Epithelial cell of prostate (primary cell): ENCODE results near the gene PISD.

Source experiments
- DNase-seq: peaks from one replicate; pipeline ENCODE4 v3.0.0-alpha.2; 2011; ENCODE audit warnings: low read depth, low spot score
- H3K27ac ChIP-seq: fragments of 450-650 bp; 2 replicates; pipeline ENCODE4 v1.5.1; 2017; ENCODE audit warnings: mild to moderate bottlenecking

PISD gene

GRCh38 chr22:31579835-31580242, 82.2 kb downstream of the PISD start:
- H3K27ac ChIP-seq: no peak overlapping the region
- no peak for DNase-seq

DNA sequence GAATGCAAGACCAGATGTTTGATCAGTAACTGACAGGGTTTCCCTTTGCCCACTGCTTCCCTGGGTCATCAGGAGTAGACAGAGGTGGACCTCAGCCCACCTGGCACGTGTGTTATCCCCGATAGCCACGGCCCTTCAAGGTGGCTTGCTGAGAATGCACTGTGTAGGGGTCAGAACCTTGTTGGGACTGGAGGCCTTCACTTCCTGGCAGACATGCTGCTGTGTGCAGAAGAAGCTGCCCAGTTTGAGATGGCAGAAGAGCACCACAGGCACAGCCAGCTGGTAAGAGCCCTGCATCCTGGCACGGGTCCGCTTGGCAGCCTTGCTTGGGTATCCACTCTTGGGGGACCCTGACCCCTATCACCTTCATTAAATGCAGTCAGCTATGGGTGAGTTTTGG, 83.8 kb downstream of the PISD start:
- no peak overlapping the region for H3K27ac ChIP-seq
- no peak for DNase-seq

- H3K27ac ChIP-seq: no peak overlapping the region
- DNase-seq: no peak
Observed at GRCh38 chr22:31577711-31578110, 84.3 kb downstream of the PISD start.

DNA sequence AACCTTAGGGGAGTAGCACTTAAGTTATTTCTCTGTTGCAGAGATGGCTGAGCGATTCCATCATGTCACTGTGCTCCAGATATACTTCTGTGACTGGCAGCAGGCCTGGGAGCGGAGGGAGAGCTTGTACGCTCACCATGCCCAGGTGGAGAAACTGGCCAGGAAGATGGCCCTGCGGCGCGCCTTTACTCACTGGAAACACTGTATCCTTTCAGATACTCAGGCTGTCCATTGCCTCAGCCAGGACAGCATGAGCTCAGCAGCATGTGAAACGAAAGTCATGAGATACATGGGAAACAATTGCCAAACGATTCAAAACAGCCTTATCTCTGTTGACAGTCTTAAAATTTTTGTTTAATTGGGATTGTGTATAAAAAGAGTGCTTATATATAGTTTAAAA, 86.8 kb downstream of the PISD start:
- no peak for DNase-seq
- no peak overlapping the region for H3K27ac ChIP-seq

GRCh38 chr22:31574055-31574670, 87.9 kb downstream of the PISD start:
- H3K27ac ChIP-seq: no peak overlapping the region
- no peak for DNase-seq

DNA sequence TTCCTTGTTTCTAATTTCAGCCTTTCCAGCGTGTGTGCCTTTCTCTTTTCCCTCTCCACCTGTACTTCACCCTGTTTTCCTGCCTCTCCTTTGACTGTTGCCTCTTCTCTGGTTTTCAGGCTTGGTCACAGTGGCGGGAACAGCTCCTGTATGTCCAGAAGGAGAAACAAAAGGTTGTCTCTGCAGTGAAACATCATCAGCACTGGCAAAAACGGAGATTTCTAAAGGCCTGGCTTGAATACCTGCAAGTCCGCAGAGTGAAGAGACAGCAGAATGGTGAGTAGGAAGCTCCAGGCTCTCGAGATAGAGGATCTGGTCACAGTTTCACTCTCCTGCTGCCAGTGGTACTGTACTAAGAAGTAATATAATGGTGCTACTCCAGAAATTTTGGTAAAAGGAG, 89.1 kb downstream of the PISD start:
- no peak for DNase-seq
- no peak overlapping the region for H3K27ac ChIP-seq

GRCh38 chr22:31569126-31569525, 92.9 kb downstream of the PISD start:
- H3K27ac ChIP-seq: no peak overlapping the region
- no peak for DNase-seq
